Astrocyte (in vitro differentiated cells and primary cell): ENCODE data around the gene PRX. TPM values are rescaled to one million over a fixed set of nuclear protein-coding genes. Genes with fewer than 3 reads are reported as not detected.
A peak's percentile ranks its signal among the peaks of the same experiment; 100 is the strongest.

ENCODE experiments used
- DNase-seq: peaks from one replicate; pipeline ENCODE4 v3.0.0-alpha.2; 2010; ENCODE audit warnings: low read depth
- FAIRE-seq: peaks from 2 replicates; lab custom pipeline; 2011; peaks lifted over from hg19 to GRCh38; lab: Jason Lieb, UNC
- H2AFZ ChIP-seq: 2 replicates; pipeline ENCODE4 v1.6.0; 2012; ENCODE audit warnings: low read depth, low read length, inconsistent platforms
- H3K27ac ChIP-seq: 2 replicates; pipeline ENCODE4 v1.5.1; 2011; ENCODE audit warnings: low read depth, low read length, inconsistent platforms
- H3K27me3 ChIP-seq: 2 replicates; pipeline ENCODE4 v1.6.0; 2011; ENCODE audit warnings: low read length, inconsistent platforms; ENCODE audit not compliant: insufficient read depth
- H3K36me3 ChIP-seq: 2 replicates; pipeline ENCODE4 v1.5.1; 2011; ENCODE audit warnings: low read length, inconsistent platforms; ENCODE audit not compliant: insufficient read depth
- H3K4me1 ChIP-seq: 2 replicates; pipeline ENCODE4 v1.5.1; 2011; ENCODE audit warnings: low read length, inconsistent platforms; ENCODE audit not compliant: insufficient read depth
- H3K4me2 ChIP-seq: 2 replicates; pipeline ENCODE4 v1.6.0; 2012; ENCODE audit warnings: low read length, inconsistent platforms
- H3K4me3 ChIP-seq: 2 replicates; pipeline ENCODE4 v1.5.1; 2011; ENCODE audit warnings: low read depth, mild to moderate bottlenecking, low read length, inconsistent platforms; ENCODE audit not compliant: insufficient read depth
- H3K79me2 ChIP-seq: 2 replicates; pipeline ENCODE4 v1.6.0; 2012; ENCODE audit warnings: mild to moderate bottlenecking, low read length, inconsistent platforms; ENCODE audit not compliant: insufficient read depth
- H3K9ac ChIP-seq: 2 replicates; pipeline ENCODE4 v1.6.0; 2012; ENCODE audit warnings: mild to moderate bottlenecking, low read length, inconsistent platforms
- H3K9me3 ChIP-seq: 2 replicates; pipeline ENCODE4 v1.5.1; 2012; ENCODE audit warnings: low read depth, mild to moderate bottlenecking, low read length, inconsistent platforms; ENCODE audit not compliant: insufficient read depth
- H4K20me1 ChIP-seq: 2 replicates; pipeline ENCODE4 v1.6.0; 2012; ENCODE audit warnings: low read length, inconsistent platforms; ENCODE audit not compliant: insufficient read depth
- H3K27ac Mint-ChIP-seq: one replicate; pipeline ENCODE4 v1.8.0; 2021; ENCODE audit warnings: mild to moderate bottlenecking, mixed read lengths; ENCODE audit not compliant: unreplicated experiment
- H3K27me3 Mint-ChIP-seq: one replicate; pipeline ENCODE4 v1.8.0; 2021; ENCODE audit warnings: low read depth, mixed read lengths; ENCODE audit not compliant: unreplicated experiment
- H3K36me3 Mint-ChIP-seq: one replicate; pipeline ENCODE4 v1.8.0; 2021; ENCODE audit warnings: low read depth, mixed read lengths; ENCODE audit not compliant: unreplicated experiment
- H3K4me1 Mint-ChIP-seq: one replicate; pipeline ENCODE4 v1.8.0; 2021; ENCODE audit warnings: low read depth, mixed read lengths; ENCODE audit not compliant: unreplicated experiment
- H3K4me3 Mint-ChIP-seq: one replicate; pipeline ENCODE4 v1.8.0; 2021; ENCODE audit warnings: mild to moderate bottlenecking, moderate library complexity, mixed read lengths; ENCODE audit not compliant: unreplicated experiment
- H3K9me3 Mint-ChIP-seq: one replicate; pipeline ENCODE4 v1.8.0; 2021; ENCODE audit warnings: mild to moderate bottlenecking, mixed read lengths; ENCODE audit not compliant: unreplicated experiment
- CTCF ChIP-seq: IDR thresholded peaks from 2 replicates; pipeline ENCODE4 v1.5.1; 2011; ENCODE audit warnings: low read depth, mild to moderate bottlenecking, inconsistent platforms, low read length, moderate library complexity; ENCODE audit not compliant: insufficient read depth
- EZH2 ChIP-seq: IDR thresholded peaks from 2 replicates; pipeline ENCODE4 v1.6.1; 2012; ENCODE audit warnings: mild to moderate bottlenecking, low read length, inconsistent platforms; ENCODE audit not compliant: insufficient read depth
- total RNA-seq: library from RNA; stranded (reverse); gene quantifications from 2 replicates; pipeline ENCODE4 v1.2.1, GENCODE V29; 2021

The PRX gene
- total RNA-seq, 1 donor from 2014 or later = 1.5 TPM

- Histone ChIP-seq H3K4me2 (no peak overlapping the region), H3K9ac (no peak overlapping the region), H3K79me2 (no peaks in the 10 kb centered on the region), H3K4me3 (no peak overlapping the region), H3K36me3 (no peaks in the 10 kb centered on the region), H4K20me1 (no peaks in the 10 kb centered on the region), H3K27me3 (no peaks in the 10 kb centered on the region), H3K27ac (no peak overlapping the region), H2AFZ (no peak overlapping the region), H3K9me3 (no peaks in the 10 kb centered on the region), H3K4me1 (no peaks in the 10 kb centered on the region)
- H3K36me3 Mint-ChIP-seq = peaks cover 25% of the 10 kb centered on the region
- FAIRE-seq (no peak), DNase-seq (no peak)
- no peaks in the 10 kb centered on the region for H3K27me3 Mint-ChIP-seq
- H3K9me3 Mint-ChIP-seq = no peaks in the 10 kb centered on the region
- H3K4me3 Mint-ChIP-seq = no peak overlapping the region
- peak overlapping the region; percentile 34 for H3K27ac Mint-ChIP-seq
- no peaks in the 10 kb centered on the region for H3K4me1 Mint-ChIP-seq
- TF ChIP-seq CTCF (no peak), EZH2 (no peak)
Observed at GRCh38 chr19:40379446-40380198, 33.6 kb downstream of the PRX start.

DNA sequence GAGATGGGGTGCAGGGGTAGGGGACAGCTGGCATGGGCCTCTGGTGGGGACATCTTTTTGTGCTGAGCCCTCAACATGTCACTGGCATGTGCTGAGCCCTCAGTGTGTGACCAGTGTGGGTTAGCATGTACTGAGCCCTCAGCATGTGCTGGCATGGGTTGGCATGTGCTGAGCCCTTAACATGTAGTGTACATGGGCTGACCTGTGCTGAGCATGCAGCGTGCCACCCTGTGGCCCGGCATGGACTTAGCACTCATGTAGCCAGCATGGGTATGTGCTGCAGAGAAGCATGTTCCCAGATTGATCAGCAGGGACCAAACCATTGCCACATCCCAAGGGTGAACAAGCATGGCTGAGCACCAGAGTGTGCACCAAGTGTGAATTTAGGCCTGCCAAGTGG is 34.7 kb downstream of the PRX start:
- Histone ChIP-seq H3K9ac (no peak overlapping the region), H3K27ac (no peak overlapping the region), H3K4me3 (no peak overlapping the region), H3K79me2 (no peaks in the 10 kb centered on the region), H3K4me1 (no peaks in the 10 kb centered on the region), H3K27me3 (no peaks in the 10 kb centered on the region), H3K36me3 (no peaks in the 10 kb centered on the region), H3K9me3 (no peaks in the 10 kb centered on the region), H2AFZ (no peak overlapping the region), H3K4me2 (no peak overlapping the region), H4K20me1 (no peaks in the 10 kb centered on the region)
- H3K27me3 Mint-ChIP-seq = no peaks in the 10 kb centered on the region
- TF ChIP-seq EZH2 = no peak
- TF ChIP-seq CTCF = no peak
- no peak overlapping the region for H3K27ac Mint-ChIP-seq
- peaks cover 25% of the 10 kb centered on the region for H3K36me3 Mint-ChIP-seq
- no peak overlapping the region for H3K4me3 Mint-ChIP-seq
- no peaks in the 10 kb centered on the region for H3K9me3 Mint-ChIP-seq
- FAIRE-seq (no peak), DNase-seq (no peak)
- no peaks in the 10 kb centered on the region for H3K4me1 Mint-ChIP-seq

DNA sequence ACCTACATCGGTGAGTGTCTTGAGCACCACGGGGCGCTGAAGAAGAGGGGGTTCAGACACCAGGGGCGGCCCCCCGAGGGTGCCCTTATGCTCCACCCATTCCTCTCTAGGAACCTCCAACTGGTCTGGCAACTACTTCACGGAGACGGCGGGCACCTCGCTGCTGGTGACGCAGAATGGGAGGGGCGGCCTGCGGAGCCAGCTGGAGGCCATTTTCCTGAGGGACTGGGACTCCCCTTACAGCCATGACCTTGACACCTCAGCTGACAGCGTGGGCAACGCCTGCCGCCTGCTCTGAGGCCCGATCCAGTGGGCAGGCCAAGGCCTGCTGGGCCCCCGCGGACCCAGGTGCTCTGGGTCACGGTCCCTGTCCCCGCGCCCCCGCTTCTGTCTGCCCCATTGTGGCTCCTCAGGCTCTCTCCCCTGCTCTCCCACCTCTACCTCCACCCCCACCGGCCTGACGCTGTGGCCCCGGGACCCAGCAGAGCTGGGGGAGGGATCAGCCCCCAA is 35.2 kb downstream of the PRX start:
- Histone ChIP-seq H3K27me3 (no peaks in the 10 kb centered on the region), H2AFZ (no peak overlapping the region), H3K36me3 (no peaks in the 10 kb centered on the region), H3K4me3 (no peak overlapping the region), H3K4me2 (no peak overlapping the region), H4K20me1 (peaks cover 2% of the 10 kb centered on the region), H3K4me1 (no peaks in the 10 kb centered on the region), H3K79me2 (no peaks in the 10 kb centered on the region), H3K9me3 (no peaks in the 10 kb centered on the region), H3K27ac (no peak overlapping the region), H3K9ac (no peak overlapping the region)
- TF ChIP-seq CTCF = no peak
- no peak for TF ChIP-seq EZH2
- Mint-ChIP-seq H3K27me3 (no peaks in the 10 kb centered on the region), H3K27ac (peak overlapping the region; percentile 30), H3K9me3 (no peaks in the 10 kb centered on the region), H3K4me3 (no peak overlapping the region), H3K4me1 (no peaks in the 10 kb centered on the region), H3K36me3 (peaks cover 26% of the 10 kb centered on the region)
- DNase-seq (no peak), FAIRE-seq (no peak)
